GM18858 (cell line): Measurements from ENCODE around the gene GPRIN1.
"Not testable (repeated sequence)": the region's sequence is repeated elsewhere in the genome, so short reads cannot be mapped to it uniquely, and the experiment has no call there.

ENCODE experiments used
- ATAC-seq: cut with Tn5 transposase; IDR thresholded peaks from one replicate; pipeline ENCODE4 v1.9.1; 2021; ENCODE audit not compliant: unreplicated experiment

Gene GPRIN1

GRCh38 chr5:176575488-176576422, 34.2 kb downstream of the GPRIN1 start:
- ATAC-seq, result no peak

- no peak for ATAC-seq
These were observed 34.9 kb downstream of the GPRIN1 start for GRCh38 chr5:176575066-176575465.

- ATAC-seq, result no peak
These were observed 35.7 kb downstream of the GPRIN1 start for GRCh38 chr5:176574297-176574591.

- no peak for ATAC-seq
These were observed 36.2 kb downstream of the GPRIN1 start for GRCh38 chr5:176573564-176574296.

GRCh38 chr5:176570044-176570443, 39.9 kb downstream of the GPRIN1 start:
- ATAC-seq, result no peak

- no peak for ATAC-seq
These were observed 41.3 kb downstream of the GPRIN1 start for GRCh38 chr5:176568657-176569056.

- ATAC-seq, result no peak
These were observed 44.1 kb downstream of the GPRIN1 start for GRCh38 chr5:176565760-176566288.

- ATAC-seq, result no peak
These were observed 46.0 kb downstream of the GPRIN1 start for GRCh38 chr5:176564002-176564401.

- ATAC-seq, result no peak
These were observed 47.8 kb downstream of the GPRIN1 start for GRCh38 chr5:176562189-176562588.

GRCh38 chr5:176561259-176561658, 48.7 kb downstream of the GPRIN1 start:
- no peak for ATAC-seq

- no peak for ATAC-seq
These were observed 49.6 kb downstream of the GPRIN1 start for GRCh38 chr5:176560364-176560763.

GRCh38 chr5:176559683-176560082, 50.3 kb downstream of the GPRIN1 start:
- no peak for ATAC-seq

GRCh38 chr5:176557846-176558245, 52.1 kb downstream of the GPRIN1 start:
- ATAC-seq, result no peak

- ATAC-seq, result no peak
These were observed 56.5 kb downstream of the GPRIN1 start for GRCh38 chr5:176553260-176554085.

GRCh38 chr5:176552332-176552869, 57.6 kb downstream of the GPRIN1 start:
- no peak for ATAC-seq

- ATAC-seq, result not testable (repeated sequence)
These were observed 59.0 kb downstream of the GPRIN1 start for GRCh38 chr5:176550937-176551336.

- no peak for ATAC-seq
These were observed 59.6 kb downstream of the GPRIN1 start for GRCh38 chr5:176550275-176550831.

- no peak for ATAC-seq
These were observed 60.1 kb downstream of the GPRIN1 start for GRCh38 chr5:176549871-176550270.

- no peak for ATAC-seq
These were observed 61.0 kb downstream of the GPRIN1 start, which contains the start of gene CDHR2 for GRCh38 chr5:176548967-176549444. Gene CDHR2, plus strand, starts transcription at chr5:176549342. Its CDS starts 16,011 bp downstream, at chr5:176565353.

- no peak for ATAC-seq
These were observed 62.2 kb downstream of the GPRIN1 start for GRCh38 chr5:176547802-176548201.
